Calu3 (cell line): ENCODE data around the gene ARMS2. TPM values are rescaled to one million over a fixed set of nuclear protein-coding genes. Genes with fewer than 3 reads are reported as not detected.

Source experiments
- BruUV-seq: library from RNA; stranded (reverse); fragments of 400-500 nt; replicated peaks from 2 replicates; lab custom pipeline; 2021; lab: Mats Ljungman, UMichigan
- CTCF ChIA-PET: fragments of 300-600 bp; sonication (Branson Sonifier 250); formaldehyde crosslinking; loops from one replicate; lab custom pipeline; 2022; ENCODE audit warnings: antibody characterized with exemption; lab: Charles Lee
- DNase-seq: peaks from one replicate; pipeline ENCODE4 v3.0.0; 2022
- H3K27ac Mint-ChIP-seq: one replicate; pipeline ENCODE4 v1.8.0; 2022; ENCODE audit warnings: mixed read lengths; ENCODE audit not compliant: unreplicated experiment
- H3K27me3 Mint-ChIP-seq: one replicate; pipeline ENCODE4 v1.8.0; 2022; ENCODE audit warnings: mixed read lengths; ENCODE audit not compliant: unreplicated experiment
- H3K36me3 Mint-ChIP-seq: one replicate; pipeline ENCODE4 v1.8.0; 2022; ENCODE audit warnings: mild to moderate bottlenecking, moderate library complexity, mixed read lengths; ENCODE audit not compliant: insufficient read depth, unreplicated experiment
- H3K4me1 Mint-ChIP-seq: one replicate; pipeline ENCODE4 v1.8.0; 2022; ENCODE audit warnings: mild to moderate bottlenecking, low read depth, mixed read lengths; ENCODE audit not compliant: unreplicated experiment
- H3K4me3 Mint-ChIP-seq: one replicate; pipeline ENCODE4 v1.8.0; 2022; ENCODE audit warnings: mild to moderate bottlenecking, low read depth, moderate library complexity, mixed read lengths; ENCODE audit not compliant: unreplicated experiment
- H3K9me3 Mint-ChIP-seq: one replicate; pipeline ENCODE4 v1.8.0; 2022; ENCODE audit warnings: low read depth, mixed read lengths; ENCODE audit not compliant: unreplicated experiment
- intact Hi-C: fragments of 100-400 bp; cut with micrococcal nuclease; formaldehyde crosslinking; loops from one replicate; pipeline ENCODE4 v1.10.0; 2022; ENCODE audit not compliant: unreplicated experiment
- microRNA-seq: library from miRNA; unstranded; fragments of <30 nt; microRNA quantifications from one replicate; pipeline ENCODE4 v1.2.0, GENCODE V29; 2022
- total RNA-seq: library from RNA; stranded (reverse); gene quantifications from 2 replicates; pipeline ENCODE4 v1.2.3, GENCODE V29; 2022
- TF ChIP-seq, protein P1 (sequence below): fragments of 200-600 bp; IDR thresholded peaks from one replicate; pipeline ENCODE4 v1.8.0; 2022; ENCODE audit warnings: antibody characterized with exemption; ENCODE audit not compliant: unreplicated experiment

The ARMS2 gene
- total RNA-seq, 1 experiment from 2014 or later, result not detected

DNA sequence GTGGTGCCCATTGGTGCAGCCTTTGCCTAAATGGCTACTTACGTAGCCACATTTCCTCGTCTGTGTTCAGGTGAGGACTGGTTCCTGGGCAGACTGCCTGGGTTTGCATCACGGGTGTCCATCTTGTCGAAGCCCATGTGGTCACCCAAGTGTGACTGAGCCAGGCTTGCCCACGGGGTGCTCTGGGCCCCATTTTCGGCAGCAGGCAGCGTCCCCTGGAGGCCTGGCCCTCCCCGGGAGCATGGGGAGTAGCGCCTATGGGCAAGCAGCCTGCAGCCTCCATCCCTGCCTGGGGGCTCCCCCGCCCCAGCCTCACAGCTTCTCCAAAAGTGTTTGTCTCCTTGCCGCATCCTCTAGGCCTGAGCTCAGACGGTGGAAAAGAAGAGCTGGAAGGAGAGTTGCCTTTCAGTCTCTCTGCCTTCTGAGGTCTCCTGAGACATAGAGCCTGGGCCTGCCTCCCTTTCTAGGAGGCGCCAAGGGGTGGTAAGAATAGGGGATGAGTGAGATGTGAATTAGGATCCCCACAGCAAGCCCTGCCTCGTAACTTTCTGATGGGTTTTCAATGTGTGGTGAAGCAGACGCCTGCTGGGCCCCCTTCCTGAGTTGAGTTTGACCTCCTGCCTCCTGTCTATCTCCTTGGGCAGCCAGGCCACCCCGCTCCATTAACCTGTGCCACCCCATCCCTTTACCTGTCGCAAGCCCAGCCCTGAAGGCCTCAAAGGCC is 49.6 kb downstream of the ARMS2 start:
- Mint-ChIP-seq H3K27me3 (peaks cover 13% of the 10 kb centered on the region), H3K4me1 (no peaks in the 10 kb centered on the region), H3K9me3 (no peaks in the 10 kb centered on the region), H3K36me3 (no peaks in the 10 kb centered on the region), H3K4me3 (no peak overlapping the region), H3K27ac (no peak overlapping the region)
- no peak for DNase-seq
- CTCF ChIA-PET, result interaction anchor here (1.0 kb wide), 1 partner anchor 8 kb away, joined by 4 read pairs; no protein-coding TSS in a partner anchor
- TF ChIP-seq, protein P1, sequence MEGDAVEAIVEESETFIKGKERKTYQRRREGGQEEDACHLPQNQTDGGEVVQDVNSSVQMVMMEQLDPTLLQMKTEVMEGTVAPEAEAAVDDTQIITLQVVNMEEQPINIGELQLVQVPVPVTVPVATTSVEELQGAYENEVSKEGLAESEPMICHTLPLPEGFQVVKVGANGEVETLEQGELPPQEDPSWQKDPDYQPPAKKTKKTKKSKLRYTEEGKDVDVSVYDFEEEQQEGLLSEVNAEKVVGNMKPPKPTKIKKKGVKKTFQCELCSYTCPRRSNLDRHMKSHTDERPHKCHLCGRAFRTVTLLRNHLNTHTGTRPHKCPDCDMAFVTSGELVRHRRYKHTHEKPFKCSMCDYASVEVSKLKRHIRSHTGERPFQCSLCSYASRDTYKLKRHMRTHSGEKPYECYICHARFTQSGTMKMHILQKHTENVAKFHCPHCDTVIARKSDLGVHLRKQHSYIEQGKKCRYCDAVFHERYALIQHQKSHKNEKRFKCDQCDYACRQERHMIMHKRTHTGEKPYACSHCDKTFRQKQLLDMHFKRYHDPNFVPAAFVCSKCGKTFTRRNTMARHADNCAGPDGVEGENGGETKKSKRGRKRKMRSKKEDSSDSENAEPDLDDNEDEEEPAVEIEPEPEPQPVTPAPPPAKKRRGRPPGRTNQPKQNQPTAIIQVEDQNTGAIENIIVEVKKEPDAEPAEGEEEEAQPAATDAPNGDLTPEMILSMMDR, result no peak
- intact Hi-C loops, result no loop called here
- no TSS peak for BruUV-seq

DNA sequence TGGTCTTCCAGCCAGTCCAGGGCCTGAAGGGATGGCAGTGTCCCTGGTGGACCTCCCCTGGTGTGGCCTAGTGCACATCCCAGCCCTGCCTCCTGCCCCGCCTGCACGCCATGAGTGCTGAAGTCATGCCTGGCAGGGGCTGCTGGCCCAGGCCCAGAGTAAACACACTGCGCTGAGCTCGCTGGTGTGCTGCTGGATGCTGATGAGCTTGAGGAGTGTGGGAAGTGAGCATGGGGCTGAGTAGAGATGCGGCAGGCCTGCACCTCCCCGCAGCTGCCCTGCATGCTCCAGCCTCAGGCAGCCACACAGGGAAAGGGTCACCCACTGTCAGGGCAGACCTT is 50.1 kb downstream of the ARMS2 start:
- Mint-ChIP-seq H3K27ac (no peak overlapping the region), H3K4me1 (no peaks in the 10 kb centered on the region), H3K36me3 (no peaks in the 10 kb centered on the region), H3K4me3 (no peak overlapping the region), H3K27me3 (peaks cover 8% of the 10 kb centered on the region), H3K9me3 (no peaks in the 10 kb centered on the region)
- TF ChIP-seq, protein P1, result no peak
- peak; percentile 46 for DNase-seq
- BruUV-seq, result no TSS peak
- intact Hi-C loops, result no loop called here
- CTCF ChIA-PET, result interaction anchor here (1.0 kb wide), 1 partner anchor 9 kb away, joined by 4 read pairs; no protein-coding TSS in a partner anchor

DNA sequence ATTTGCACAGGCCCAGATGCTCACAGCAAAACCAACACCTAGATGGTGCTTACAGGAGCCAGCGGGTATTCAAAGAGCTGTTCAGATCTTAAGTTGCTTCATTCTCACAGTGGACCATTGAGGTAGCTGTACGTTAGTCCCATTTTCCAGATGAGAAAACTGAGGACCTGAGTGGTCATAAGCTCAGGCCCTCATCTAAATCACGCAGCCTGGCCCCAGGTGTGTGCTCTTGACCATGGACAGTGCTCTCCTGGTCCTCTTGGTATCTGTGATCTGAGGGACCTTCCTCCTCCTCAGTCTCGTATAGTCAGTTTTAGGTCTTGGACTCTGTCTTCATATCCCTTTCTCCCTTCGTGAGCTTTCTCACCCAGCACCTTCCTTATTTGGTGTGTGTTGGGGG is 50.6 kb downstream of the ARMS2 start:
- CTCF ChIA-PET, result interaction anchor here (1.0 kb wide), 1 partner anchor 9 kb away, joined by 4 read pairs; no protein-coding TSS in a partner anchor
- Mint-ChIP-seq H3K27ac (no peak overlapping the region), H3K27me3 (peaks cover 3% of the 10 kb centered on the region), H3K4me1 (no peaks in the 10 kb centered on the region), H3K9me3 (no peaks in the 10 kb centered on the region), H3K36me3 (no peaks in the 10 kb centered on the region), H3K4me3 (no peak overlapping the region)
- no peak for DNase-seq
- TF ChIP-seq, protein P1, result no peak
- intact Hi-C loops, result no loop called here
- BruUV-seq, result no TSS peak

DNA sequence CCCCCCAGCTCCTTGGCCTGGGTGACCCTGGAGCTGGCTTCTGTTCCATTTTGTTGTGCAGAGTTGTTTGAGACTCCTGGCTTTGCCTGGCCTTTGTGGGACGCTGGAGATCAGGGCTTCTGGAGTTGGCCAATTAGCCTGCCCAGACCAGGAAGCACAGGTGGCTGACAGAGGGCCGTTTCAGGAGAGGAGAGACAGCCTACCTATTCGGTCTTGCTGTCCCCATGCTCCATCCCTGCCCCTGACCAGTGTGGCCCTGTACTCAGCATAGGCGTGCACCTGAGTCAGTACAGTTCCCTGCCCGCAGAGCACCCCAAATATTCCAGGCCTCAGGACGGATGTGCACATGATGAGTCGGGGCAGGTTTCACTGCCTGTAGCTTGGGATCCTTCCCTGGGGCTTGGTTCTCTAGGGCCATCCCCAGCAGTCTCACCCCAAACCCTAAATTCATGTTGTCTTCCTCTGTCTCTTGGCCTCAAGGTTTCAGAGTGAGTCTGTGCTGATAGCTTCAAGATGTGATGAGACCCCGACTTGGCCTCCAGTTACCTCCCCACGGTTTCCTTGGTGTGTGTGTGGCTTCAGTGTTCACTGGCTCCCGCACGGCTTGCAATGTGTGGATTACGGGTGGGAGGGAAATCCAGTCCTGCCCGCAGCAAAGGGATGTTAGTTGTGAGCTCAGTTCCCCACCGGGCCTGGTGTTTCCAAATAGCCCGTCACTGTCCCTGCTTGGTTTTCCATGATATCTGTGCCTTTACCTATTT is 51.6 kb downstream of the ARMS2 start:
- Mint-ChIP-seq H3K4me1 (no peaks in the 10 kb centered on the region), H3K4me3 (no peak overlapping the region), H3K27me3 (no peaks in the 10 kb centered on the region), H3K27ac (no peak overlapping the region), H3K36me3 (no peaks in the 10 kb centered on the region), H3K9me3 (no peaks in the 10 kb centered on the region)
- BruUV-seq, result no TSS peak
- intact Hi-C loops, result no loop called here
- no peak for DNase-seq
- TF ChIP-seq, protein P1, result no peak
- CTCF ChIA-PET, result no interaction called here

Small RNAs within 50 kb of the gene (microRNA-seq; reads per million reads assigned to microRNA genes)
- 1.8 reads per million for gene MIR3941

Other genes with a start within 250 kb of the ARMS2 start
- gene BTBD16, start 183.4 kb upstream of the ARMS2 start, total RNA-seq, result 0.35 TPM in 1 of 2 replicates, not detected in the other
- 29.4 and 31.0 TPM in 2 replicates for gene PLEKHA1, start 79.9 kb upstream of the ARMS2 start, total RNA-seq
- 1.3 and 2.4 TPM in 2 replicates for gene HTRA1, start 6.9 kb downstream of the ARMS2 start, total RNA-seq
- 4.6 and 10.0 TPM in 2 replicates for gene DMBT1, start 106.1 kb downstream of the ARMS2 start, total RNA-seq
- gene C10orf120, start 245.2 kb downstream of the ARMS2 start, total RNA-seq, result not detected in 2 replicates